Measurements from ENCODE around the gene ADAMTS14. TPM values are rescaled to one million over a fixed set of nuclear protein-coding genes. Genes with fewer than 3 reads are reported as not detected.
A peak's percentile ranks its signal among the peaks of the same experiment; 100 is the strongest.

ADAMTS14 gene
- total RNA-seq, 4 donors from 2014 or later = 4.2 to 12.1 (median 7.4) TPM

GRCh38 chr10:70677620-70678249 is 5.4 kb downstream of the ADAMTS14 start:
- no peaks in the 10 kb centered on the region for H3K9me3 ChIP-seq
- TF ChIP-seq EP300 (IDR thresholded peaks at IDR 0.05) = no peak
- no peak for TF ChIP-seq CTCF (IDR thresholded peaks at IDR 0.05)
- TF ChIP-seq POLR2A (IDR thresholded peaks at IDR 0.05) = no peak
- 57 to 69% methylated on average over 5 to 9 of the region's 9 CpGs for WGBS, 2 donors
- H3K4me1 ChIP-seq = peaks cover 0 to 16% (median 3%) of the 10 kb centered on the region in 4 donors
- no peak for DNase-seq (ENCODE audit: low spot score in 2 of 2)
- no peak overlapping the region for H3K27ac ChIP-seq
- H3K27me3 ChIP-seq = peaks cover 0 to 8% of the 10 kb centered on the region in 2 donors
- H3K4me3 ChIP-seq = no peak overlapping the region
- H3K36me3 ChIP-seq = no peaks in the 10 kb centered on the region

DNA sequence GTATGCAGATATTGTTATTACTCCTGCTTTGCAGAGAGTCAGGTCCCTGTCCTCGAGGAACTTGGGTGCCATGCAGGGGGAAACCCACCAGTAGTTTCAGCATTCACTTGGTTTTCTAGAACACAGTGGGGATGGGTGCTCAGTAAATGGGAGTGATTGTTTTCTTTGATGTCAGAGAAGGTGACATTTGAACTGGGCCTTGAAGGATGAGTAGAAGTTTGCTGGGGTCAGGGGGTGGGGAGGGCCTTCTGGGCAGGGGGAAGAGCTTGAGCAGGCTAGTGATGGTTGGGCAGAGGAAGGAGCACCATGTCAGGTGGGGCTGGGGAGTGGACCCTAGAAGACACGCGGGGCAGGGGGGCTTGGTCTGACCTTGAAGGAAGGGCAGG is 5.9 kb downstream of the ADAMTS14 start:
- no peak for TF ChIP-seq CTCF (IDR thresholded peaks at IDR 0.05)
- TF ChIP-seq POLR2A (IDR thresholded peaks at IDR 0.05) = no peak
- no peak for TF ChIP-seq EP300 (IDR thresholded peaks at IDR 0.05)
- no peak overlapping the region for H3K27ac ChIP-seq

GRCh38 chr10:70678757-70679489 is 6.6 kb downstream of the ADAMTS14 start:
- DNase-seq (ENCODE audit: low spot score in 2 of 2) = no peak
- TF ChIP-seq POLR2A (IDR thresholded peaks at IDR 0.05) = no peak
- TF ChIP-seq EP300 (IDR thresholded peaks at IDR 0.05) = no peak
- TF ChIP-seq CTCF (IDR thresholded peaks at IDR 0.05) = no peak
- Histone ChIP-seq H3K36me3 (no peaks in the 10 kb centered on the region), H3K4me3 (no peak overlapping the region), H3K27ac (no peak overlapping the region), H3K4me1 (peaks cover 0 to 22% (median 8%) of the 10 kb centered on the region in 4 donors), H3K27me3 (peaks cover 0 to 5% of the 10 kb centered on the region in 2 donors), H3K9me3 (no peaks in the 10 kb centered on the region)
- WGBS, 2 donors = 82 to 86% methylated on average over 2 to 3 of the region's 3 CpGs

More for the DNA sequence above, 5.9 kb downstream of the ADAMTS14 start:
- no peak for DNase-seq (ENCODE audit: low spot score in 2 of 2)
- 93 to 96% methylated on average over 3 of the region's 3 CpGs for WGBS, 2 donors
- Histone ChIP-seq H3K36me3 (no peaks in the 10 kb centered on the region), H3K27me3 (peaks cover 0 to 8% of the 10 kb centered on the region in 2 donors), H3K9me3 (no peaks in the 10 kb centered on the region), H3K4me3 (no peak overlapping the region), H3K4me1 (peaks cover 0 to 17% (median 3%) of the 10 kb centered on the region in 4 donors)

GRCh38 chr10:70679498-70679897 is 7.2 kb downstream of the ADAMTS14 start:
- H3K9me3 ChIP-seq = no peaks in the 10 kb centered on the region
- peak in 1 of 2 donors; percentile 35 for DNase-seq (ENCODE audit: low spot score in 2 of 2)
- peaks cover 0 to 22% (median 8%) of the 10 kb centered on the region in 4 donors for H3K4me1 ChIP-seq
- H3K27ac ChIP-seq = no peak overlapping the region
- 50 to 59% methylated on average over 10 of the region's 10 CpGs for WGBS, 2 donors
- TF ChIP-seq EP300 (IDR thresholded peaks at IDR 0.05) = no peak
- no peak for TF ChIP-seq POLR2A (IDR thresholded peaks at IDR 0.05)
- TF ChIP-seq CTCF (IDR thresholded peaks at IDR 0.05) = no peak
- H3K4me3 ChIP-seq = no peak overlapping the region
- H3K27me3 ChIP-seq = no peaks in the 10 kb centered on the region
- no peaks in the 10 kb centered on the region for H3K36me3 ChIP-seq

Data from tibial nerve (tissue), 4 donors.